Stimulated activated CD8-positive, alpha-beta memory T cell treated with anti-CD3 and anti-CD28 coated beads, Interleukin-7, amount 100 ng/mL, for 48 hours (primary cell): ENCODE data around the gene WNT1.
A peak's percentile ranks its signal among the peaks of the same experiment; 100 is the strongest.

Experiments used
- DNase-seq, 2 donors: peaks; one replicate each; pipeline ENCODE4 v3.0.0-alpha.2; 2020; ENCODE audit warnings: low read depth in 1 of 2; ENCODE audit errors: extremely low read depth in 1 of 2

Gene WNT1

DNA sequence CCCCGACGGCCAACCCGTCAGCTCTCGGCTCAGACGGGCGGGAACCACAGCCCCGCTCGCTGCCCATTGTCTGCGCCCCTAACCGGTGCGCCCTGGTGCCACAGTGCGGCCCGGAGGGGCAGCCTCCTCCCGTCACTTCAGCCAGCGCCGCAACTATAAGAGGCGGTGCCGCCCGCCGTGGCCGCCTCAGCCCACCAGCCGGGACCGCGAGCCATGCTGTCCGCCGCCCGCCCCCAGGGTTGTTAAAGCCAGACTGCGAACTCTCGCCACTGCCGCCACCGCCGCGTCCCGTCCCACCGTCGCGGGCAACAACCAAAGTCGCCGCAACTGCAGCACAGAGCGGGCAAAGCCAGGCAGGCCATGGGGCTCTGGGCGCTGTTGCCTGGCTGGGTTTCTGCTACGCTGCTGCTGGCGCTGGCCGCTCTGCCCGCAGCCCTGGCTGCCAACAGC, at the start of gene WNT1:
WNT1 (plus strand) TSS at position 32 of the 450 bp plus-strand sequence; CDS start at position 361, 329 bp downstream.
- no peak for DNase-seq

GRCh38 chr12:48929551-48929950, 48.6 kb upstream of the WNT1 start:
- DNase-seq, result no peak

DNA sequence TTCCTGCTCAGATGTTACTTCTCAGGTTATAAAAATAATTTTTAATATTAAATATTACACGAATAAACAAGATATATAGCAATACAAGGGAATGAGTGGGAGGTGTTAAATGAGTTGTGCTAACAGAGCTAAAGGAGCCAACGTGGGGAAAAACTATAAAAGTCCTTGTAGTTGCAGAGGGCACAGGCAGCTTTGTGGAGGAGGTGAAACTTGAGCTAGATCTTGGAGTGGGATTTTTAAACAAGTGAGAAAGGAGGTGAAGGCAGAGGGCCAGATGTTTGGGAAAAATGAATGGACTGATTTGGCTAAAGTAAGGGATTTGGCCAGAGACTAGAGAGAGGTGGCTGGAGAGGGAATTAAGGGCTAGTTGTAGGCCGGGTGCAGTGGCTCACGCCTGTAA, 47.6 kb upstream of the WNT1 start:
- DNase-seq, result no peak

DNA sequence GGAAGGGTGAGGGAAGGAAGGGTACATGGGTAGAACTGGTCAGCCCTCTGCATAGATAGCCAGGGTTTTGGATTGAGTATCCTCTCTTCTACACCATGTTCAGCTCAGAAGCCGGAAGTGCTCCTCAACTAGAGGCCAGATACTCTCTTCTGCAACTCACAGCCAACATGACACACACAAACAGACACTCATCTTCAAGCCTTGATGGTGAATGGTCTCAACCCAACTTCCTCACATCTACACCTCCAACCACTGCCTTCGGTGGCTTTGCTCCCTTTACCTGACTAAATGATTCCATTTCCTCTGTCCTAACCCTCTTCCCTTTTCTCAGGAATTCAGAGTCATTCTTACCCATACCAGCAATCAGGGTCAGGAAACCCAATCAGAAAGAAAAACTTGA, 45.2 kb upstream of the WNT1 start:
- no peak for DNase-seq

DNA sequence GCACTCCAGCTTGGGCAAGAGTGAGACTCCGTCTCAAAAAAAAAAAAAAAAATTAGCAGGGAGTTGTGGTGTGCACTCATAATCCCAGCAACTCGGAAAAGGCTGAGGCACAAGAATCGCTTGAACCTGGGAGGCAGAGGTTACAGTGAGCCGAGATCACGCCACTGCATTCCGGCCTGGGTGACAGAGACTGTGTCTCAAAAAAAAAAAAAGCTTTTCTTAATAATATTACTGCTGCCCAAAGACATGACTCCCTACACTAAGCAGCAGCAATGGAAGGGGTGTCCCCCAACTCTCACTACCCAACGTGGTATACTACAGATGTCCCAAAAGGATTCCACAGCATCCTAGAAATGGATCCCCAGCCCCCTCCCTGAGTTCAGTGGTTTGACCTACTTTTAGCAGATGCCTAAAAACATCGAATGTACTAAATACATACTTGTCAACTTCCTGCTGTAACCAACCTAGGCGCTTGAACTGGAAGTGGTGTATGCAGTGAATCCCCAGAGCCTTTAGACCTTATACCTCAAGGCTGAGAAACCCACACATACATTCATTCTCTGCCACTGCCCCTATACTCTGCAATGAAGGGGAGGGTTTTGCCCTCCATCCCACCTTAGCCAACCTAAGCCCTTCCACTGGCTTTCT, 44.3 kb upstream of the WNT1 start:
- DNase-seq, result no peak

DNA sequence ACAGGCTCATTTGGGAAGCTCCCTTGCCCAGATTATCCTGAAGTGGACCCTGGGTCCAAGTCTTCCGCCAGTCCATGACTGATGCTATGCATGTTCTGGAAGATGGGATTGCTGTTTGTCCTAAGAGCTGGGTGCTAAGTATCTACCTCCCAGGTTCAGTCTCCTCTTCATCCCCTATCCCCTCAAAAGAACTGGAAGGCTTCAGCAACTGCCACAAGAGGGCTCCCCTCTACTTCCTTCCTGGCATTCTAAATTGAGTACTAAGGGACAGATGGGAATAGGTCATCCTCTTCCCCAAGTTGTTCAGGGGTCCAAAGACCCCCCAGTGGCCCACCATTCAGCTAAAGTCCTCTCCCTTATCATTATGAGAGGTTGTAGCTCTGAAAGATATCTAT, 43.8 kb upstream of the WNT1 start:
- DNase-seq, result no peak

DNA sequence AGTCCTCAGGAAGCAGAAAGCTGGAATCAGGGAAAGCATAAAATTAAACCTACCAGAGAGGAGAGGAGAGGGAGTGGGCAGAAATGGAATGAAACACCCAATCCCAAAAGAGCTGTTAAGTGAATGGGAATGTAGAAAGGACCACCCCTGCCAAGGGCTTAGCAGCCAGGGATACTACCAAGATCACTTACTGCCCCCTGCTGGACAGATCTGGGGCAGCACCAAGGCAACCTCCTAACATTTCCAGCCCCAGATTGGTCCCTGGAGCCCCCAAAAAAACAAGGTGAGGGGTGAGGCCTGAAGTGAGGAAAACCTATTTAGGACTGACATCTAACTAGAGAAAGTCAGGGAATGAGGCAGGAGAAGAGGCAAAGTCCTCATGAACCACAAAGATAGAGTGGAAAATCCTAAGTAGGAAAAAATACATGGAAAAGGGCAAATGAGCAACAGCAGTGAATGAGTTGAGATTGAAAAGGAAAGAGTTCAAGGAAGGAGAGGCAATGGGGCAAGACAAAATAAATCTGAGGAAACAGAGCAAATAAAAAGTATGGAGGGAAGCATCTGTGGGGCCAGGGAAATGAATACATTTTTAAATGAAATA, 41.6 kb upstream of the WNT1 start:
- peak; percentile 49 to 65 for DNase-seq

DNA sequence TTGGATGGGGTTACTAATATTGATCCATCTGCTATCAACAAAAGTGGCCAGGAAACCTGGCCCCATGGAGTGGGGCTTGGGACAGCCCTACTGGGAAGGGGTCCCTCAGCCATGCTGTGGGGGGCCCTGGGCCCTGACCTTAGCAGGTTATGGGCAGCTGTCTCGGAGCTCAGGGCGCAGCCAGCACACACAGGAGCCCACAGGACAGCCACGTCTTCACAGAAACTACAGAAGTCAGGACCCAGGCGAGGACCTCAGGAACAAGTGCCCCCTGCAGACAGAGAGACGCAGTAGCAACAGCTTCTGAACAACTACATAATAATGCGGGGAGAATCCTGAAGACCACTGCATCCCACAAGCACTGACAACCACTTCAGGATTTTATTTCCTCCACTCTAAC, 41.0 kb upstream of the WNT1 start:
- no peak for DNase-seq

- no peak for DNase-seq
Measured at GRCh38 chr12:48938805-48939204, 39.3 kb upstream of the WNT1 start.

DNA sequence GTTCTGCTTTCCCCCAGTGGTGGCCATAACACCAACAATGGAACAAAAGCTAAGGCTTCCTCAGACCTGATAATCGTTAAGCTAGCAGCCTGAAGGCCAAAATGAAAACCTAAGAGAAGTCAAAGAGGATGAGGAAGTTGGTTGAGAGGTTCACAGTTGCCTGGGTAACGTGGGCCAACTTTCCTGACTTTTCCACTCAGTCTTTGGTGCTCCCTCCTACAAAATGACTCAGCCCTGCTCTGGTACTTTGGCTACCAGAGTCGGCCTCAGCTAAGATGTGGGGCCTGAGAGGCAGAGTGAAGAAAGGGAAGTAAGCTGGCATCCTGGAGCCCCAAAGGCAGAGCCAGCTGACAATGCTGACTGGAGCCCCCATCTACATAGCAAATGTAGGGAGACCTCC, 37.9 kb upstream of the WNT1 start:
- DNase-seq, result no peak

- no peak for DNase-seq
Measured at GRCh38 chr12:48943221-48943620, 34.9 kb upstream of the WNT1 start.

- no peak for DNase-seq
Measured at GRCh38 chr12:48946205-48946604, 31.9 kb upstream of the WNT1 start.

DNA sequence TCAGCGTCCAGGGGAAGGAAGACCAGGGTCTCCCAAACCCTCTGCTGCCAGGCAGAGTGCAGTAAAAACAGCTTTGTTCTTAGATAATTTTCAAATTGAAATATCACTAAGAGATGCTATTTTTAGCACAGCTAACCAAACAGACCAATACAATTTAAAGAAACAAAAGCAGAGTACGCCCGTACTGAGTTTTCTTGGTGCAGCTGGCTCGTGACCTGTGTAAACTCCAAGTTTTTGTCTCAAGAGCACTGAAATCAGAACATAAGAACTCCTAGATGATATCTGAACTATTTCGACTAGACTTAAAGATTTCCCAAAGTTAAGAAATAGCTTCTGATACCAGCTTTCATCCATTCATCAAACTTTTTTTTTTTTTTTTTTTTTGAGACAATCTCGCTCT, 31.2 kb upstream of the WNT1 start:
- no peak for DNase-seq

- no peak for DNase-seq
Measured at GRCh38 chr12:48947727-48948126, 30.4 kb upstream of the WNT1 start.

DNA sequence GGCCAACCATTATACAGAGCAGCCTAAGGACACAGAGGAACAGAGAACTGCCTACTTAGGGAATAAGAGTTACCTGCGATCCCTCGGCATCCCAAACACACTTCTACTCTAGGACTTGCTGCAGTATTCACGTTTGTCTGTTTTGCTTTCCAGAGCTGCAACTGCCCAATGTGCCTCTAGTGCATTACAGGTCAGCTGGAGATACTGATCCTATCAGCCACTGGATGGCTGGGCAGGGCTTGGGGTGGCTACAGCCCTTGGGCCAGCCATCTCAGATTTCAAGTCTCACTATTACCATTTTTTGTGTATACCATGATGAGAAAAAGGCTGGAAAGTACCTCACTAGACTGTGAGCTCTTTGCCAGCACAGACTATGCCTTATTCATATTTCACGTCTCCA, 25.4 kb upstream of the WNT1 start:
- no peak for DNase-seq

DNA sequence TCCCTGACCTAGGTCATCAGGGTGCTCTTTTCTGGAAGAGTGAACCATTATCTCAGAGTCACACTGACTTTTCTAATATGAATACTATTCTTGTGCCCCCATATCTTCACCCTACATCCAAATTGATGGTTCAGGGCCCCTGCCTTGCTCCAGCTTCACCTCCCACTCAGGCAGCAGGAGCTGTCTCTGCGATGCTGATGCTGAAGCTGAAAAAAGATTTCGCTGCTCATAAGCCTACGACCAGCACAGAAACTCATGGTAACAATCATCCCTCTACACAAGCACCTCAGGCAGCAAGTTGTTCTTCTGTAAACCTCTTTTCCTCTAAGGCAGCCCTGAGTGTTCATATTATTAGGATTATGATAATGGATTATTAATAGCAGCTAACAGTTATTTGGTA, 24.1 kb upstream of the WNT1 start:
- DNase-seq, result no peak

DNA sequence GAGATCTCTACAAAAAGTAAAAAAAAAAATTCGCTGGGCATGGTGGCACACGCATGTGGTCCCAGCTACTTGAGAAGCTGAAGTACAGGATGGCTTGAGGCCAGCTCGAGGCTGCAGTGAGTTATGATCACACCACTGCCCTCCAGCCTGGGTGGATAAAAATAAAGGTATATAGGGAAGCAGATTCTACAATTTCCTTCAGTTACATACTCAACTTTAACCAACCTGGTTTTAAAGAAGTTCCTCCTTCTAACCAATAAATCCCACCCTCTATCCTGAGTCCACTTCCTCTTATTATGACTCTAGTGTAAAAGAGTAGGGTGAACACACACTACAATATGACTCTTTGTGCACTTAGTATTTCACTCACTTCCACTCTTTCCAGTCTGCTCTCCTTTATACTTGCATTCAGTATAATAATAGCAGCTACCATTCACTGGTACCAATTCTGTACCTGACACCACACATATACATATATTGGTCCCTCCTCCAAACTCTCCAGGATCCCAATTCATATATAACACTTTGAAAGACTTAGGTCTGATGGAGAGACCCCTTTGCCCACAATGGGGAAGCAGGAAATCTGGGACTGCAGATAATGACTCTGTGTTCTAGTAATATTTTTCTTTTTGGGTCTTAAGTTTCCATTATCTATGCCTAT, 23.2 kb upstream of the WNT1 start:
- no peak for DNase-seq

GRCh38 chr12:48956279-48957140, 21.6 kb upstream of the WNT1 start:
- no peak for DNase-seq

GRCh38 chr12:48957141-48958048, 20.7 kb upstream of the WNT1 start, which contains the start of gene ARF3:
Gene ARF3, minus strand, starts transcription at chr12:48957487. Its CDS starts 16,392 bp downstream, at chr12:48941095.
- DNase-seq, result peak; percentile 76 to 87

DNA sequence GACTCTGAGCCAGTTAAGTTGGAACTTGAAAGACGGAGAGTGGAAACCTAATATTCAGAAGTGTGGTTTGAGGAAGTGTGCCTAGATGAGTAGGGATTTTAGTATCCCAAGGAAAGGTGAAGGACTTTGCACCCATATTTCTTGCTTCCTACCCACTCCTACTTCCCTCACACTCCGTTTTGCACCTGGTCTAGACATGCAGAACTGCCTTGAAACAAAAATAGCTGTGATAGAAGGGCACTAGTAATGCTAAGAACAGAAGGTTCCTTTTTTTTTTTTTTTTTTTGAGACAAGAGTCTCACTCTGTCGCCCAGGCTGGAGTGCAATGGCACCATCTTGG, 20.1 kb upstream of the WNT1 start:
- no peak for DNase-seq
